CD14-positive monocyte (primary cell): Measurements from ENCODE around the gene PYGB. TPM values are rescaled to one million over a fixed set of nuclear protein-coding genes. Genes with fewer than 3 reads are reported as not detected.
A peak's percentile ranks its signal among the peaks of the same experiment; 100 is the strongest.
"Not testable (repeated sequence)": the region's sequence is repeated elsewhere in the genome, so short reads cannot be mapped to it uniquely, and the experiment has no call there.

Experiments
- DNase-seq, 3 donors: peaks; one replicate each; pipeline ENCODE4 v3.0.0-alpha.2; 2011 to 2022
- H2AFZ ChIP-seq: 2 replicates; pipeline ENCODE4 v1.6.0; 2012; ENCODE audit warnings: mild to moderate bottlenecking, low read depth, low read length, inconsistent platforms; ENCODE audit not compliant: insufficient read depth, poor library complexity, severe bottlenecking
- H3K27ac ChIP-seq, 2 donors: 1 replicate in 1 of 2; 2 replicates in 1 of 2; pipeline ENCODE4 v1.5.1; 2012 to 2013; ENCODE audit warnings: low read length in 2 of 2, control low read depth in 1 of 2, inconsistent platforms in 1 of 2, low read depth in 1 of 2, mild to moderate bottlenecking in 1 of 2
- H3K27me3 ChIP-seq, 2 donors: one replicate each; pipeline versions ENCODE4 v1.6.0 to v1.6.1; 2011 to 2013; ENCODE audit warnings: low read length in 2 of 2; ENCODE audit not compliant: control insufficient read depth in 2 of 2, insufficient read depth in 2 of 2
- H3K36me3 ChIP-seq, 2 donors: replicated peaks in 1 of 2; 1 replicate in 1 of 2; 2 replicates in 1 of 2; pipeline versions ENCODE4 v1.5.1 to v1.6.1; 2012 to 2013; ENCODE audit warnings: low read length in 2 of 2, control low read depth in 1 of 2, inconsistent platforms in 1 of 2, mild to moderate bottlenecking in 1 of 2; ENCODE audit not compliant: insufficient read depth in 2 of 2, control insufficient read depth in 1 of 2
- H3K4me1 ChIP-seq, 2 donors: 1 replicate in 1 of 2; 2 replicates in 1 of 2; pipeline versions ENCODE4 v1.5.1 to v1.6.1; 2012 to 2013; ENCODE audit warnings: low read length in 2 of 2, control low read depth in 1 of 2, inconsistent platforms in 1 of 2, mild to moderate bottlenecking in 1 of 2, moderate library complexity in 1 of 2; ENCODE audit not compliant: insufficient read depth in 2 of 2, control insufficient read depth in 1 of 2
- H3K4me2 ChIP-seq: replicated peaks from 2 replicates; pipeline ENCODE3; 2012; ENCODE audit warnings: low read length, moderate library complexity, mild to moderate bottlenecking; ENCODE audit not compliant: poor library complexity, severe bottlenecking; ENCODE audit errors: extremely low read depth
- H3K4me3 ChIP-seq, 3 experiments: fragments of 200-600 bp in 1 of 3; sonication (generic) in 1 of 3; replicated peaks in 1 of 3; 1 replicate in 2 of 3; 2 replicates in 1 of 3; pipeline ENCODE4 v1.5.1; 2011 to 2013; ENCODE audit warnings: low read length in 3 of 3, mild to moderate bottlenecking in 3 of 3, control low read depth in 2 of 3, low read depth in 2 of 3, inconsistent platforms in 1 of 3, moderate library complexity in 1 of 3
- H3K79me2 ChIP-seq: 2 replicates; pipeline ENCODE4 v1.6.0; 2012; ENCODE audit warnings: mild to moderate bottlenecking, control low read depth, inconsistent platforms, low read length, moderate library complexity; ENCODE audit not compliant: insufficient read depth
- H3K9ac ChIP-seq: 2 replicates; pipeline ENCODE4 v1.6.0; 2017; ENCODE audit warnings: low read length, mild to moderate bottlenecking; ENCODE audit not compliant: insufficient read depth, poor library complexity, severe bottlenecking
- H3K9me3 ChIP-seq, 2 donors: replicated peaks in 1 of 2; 1 replicate in 1 of 2; 2 replicates in 1 of 2; pipeline versions ENCODE4 v1.5.1 to v1.6.1; 2012 to 2013; ENCODE audit warnings: low read length in 2 of 2, control low read depth in 1 of 2; ENCODE audit not compliant: control insufficient read depth in 1 of 2, insufficient read depth in 1 of 2
- H4K20me1 ChIP-seq: 2 replicates; pipeline ENCODE4 v1.6.0; 2012; ENCODE audit warnings: mild to moderate bottlenecking, low read length, control low read depth, moderate library complexity; ENCODE audit not compliant: insufficient read depth
- H3K27ac Mint-ChIP-seq, 7 donors: one replicate each; pipeline ENCODE4 v1.8.0; 2020; ENCODE audit warnings: mild to moderate bottlenecking in 7 of 7, mixed read lengths in 7 of 7, moderate library complexity in 6 of 7, inconsistent platforms in 2 of 7
- H3K27me3 Mint-ChIP-seq, 3 donors: one replicate each; pipeline ENCODE4 v1.8.0; 2021 to 2022; ENCODE audit warnings: low read depth in 3 of 3, mild to moderate bottlenecking in 3 of 3, mixed read lengths in 3 of 3, moderate library complexity in 3 of 3, inconsistent platforms in 1 of 3
- H3K36me3 Mint-ChIP-seq, 2 donors: one replicate each; pipeline ENCODE4 v1.8.0; 2020; ENCODE audit warnings: mixed read lengths in 2 of 2, inconsistent platforms in 1 of 2, mild to moderate bottlenecking in 1 of 2
- H3K4me1 Mint-ChIP-seq: one replicate; pipeline ENCODE4 v1.8.0; 2020; ENCODE audit warnings: mild to moderate bottlenecking, mixed read lengths
- H3K4me3 Mint-ChIP-seq, 2 donors: one replicate each; pipeline ENCODE4 v1.8.0; 2020; ENCODE audit warnings: mild to moderate bottlenecking in 2 of 2, mixed read lengths in 2 of 2, moderate library complexity in 1 of 2
- H3K9me3 Mint-ChIP-seq, 7 donors: one replicate each; pipeline ENCODE4 v1.8.0; 2020 to 2022; ENCODE audit warnings: mixed read lengths in 7 of 7, mild to moderate bottlenecking in 6 of 7, moderate library complexity in 6 of 7, inconsistent platforms in 2 of 7
- CTCF ChIP-seq: fragments of 200-600 bp; IDR thresholded peaks from one replicate; pipeline ENCODE4 v1.8.0; 2022; ENCODE audit warnings: antibody characterized with exemption, mild to moderate bottlenecking
- WGBS: methylation state at CpG from one replicate; pipeline ENCODE4 v1.1.5; 2013; ENCODE audit warnings: missing lambda C conversion rate; ENCODE audit not compliant: insufficient coverage; 5-methylcytosine and 5-hydroxymethylcytosine counted together
- intact Hi-C, 2 donors: fragments of 100-400 bp; cut with micrococcal nuclease; formaldehyde crosslinking; loops; one replicate each; pipeline versions ENCODE4 v1.15.0 to v1.15.1; 2023
- polyA plus RNA-seq, 3 donors: library from polyadenylated mRNA; depleted of rRNA in 1 of 3; unstranded in 2 of 3; stranded (reverse) in 1 of 3; fragments of 300-500 nt in 2 of 3; fragments of >200 nt in 1 of 3; fragmentation: Illumina TruSeq in 2 of 3; gene quantifications; 1 replicate in 2 of 3; 2 replicates in 1 of 3; pipeline ENCODE4 v1.2.3, GENCODE V29; 2012 to 2021

Gene PYGB
- polyA plus RNA-seq, 3 donors, result 26.6 to 33.2 (median 26.7) TPM

DNA sequence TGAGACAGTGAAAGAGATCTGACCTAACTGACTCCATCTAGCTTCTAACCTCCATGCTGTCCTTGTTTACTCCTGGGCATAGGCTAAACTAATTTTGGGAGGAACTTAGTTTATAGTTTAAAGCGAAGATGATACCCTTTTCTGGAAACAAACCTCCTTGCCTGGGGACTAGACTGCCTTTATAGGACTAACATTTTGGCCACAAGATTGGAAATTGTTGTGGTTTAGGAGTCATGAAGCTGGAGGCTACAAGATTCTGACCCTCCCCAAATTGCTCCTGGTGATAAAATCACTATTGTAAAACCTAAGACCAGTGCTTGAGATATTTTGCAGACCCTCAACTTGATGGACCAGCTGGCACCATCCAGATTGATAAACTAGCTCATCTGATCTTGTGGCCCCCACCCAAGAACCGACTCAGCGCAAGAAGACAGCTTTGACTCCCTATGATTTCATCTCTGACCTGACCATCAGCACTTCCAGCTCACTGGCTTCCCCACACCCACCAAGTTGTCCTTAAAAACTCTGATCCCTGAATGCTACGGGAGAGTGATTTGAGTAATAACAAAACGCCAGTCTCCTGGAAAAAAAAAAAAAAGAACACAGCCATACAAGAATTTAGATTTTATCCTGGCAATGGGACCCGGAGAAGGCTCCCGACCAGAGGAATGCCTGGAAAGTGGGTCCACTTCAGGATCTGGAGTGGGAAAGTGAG, 79.8 kb downstream of the PYGB start:
- TF ChIP-seq CTCF, result no peak
- Histone ChIP-seq H3K4me2 (no peak overlapping the region), H3K4me1 (peaks cover 21 to 23% of the 10 kb centered on the region in 2 donors), H3K79me2 (peaks cover 21% of the 10 kb centered on the region), H2AFZ (no peak overlapping the region), H3K27ac (no peak overlapping the region), H3K9me3 (no peaks in the 10 kb centered on the region), H3K27me3 (no peaks in the 10 kb centered on the region), H3K9ac (no peak overlapping the region), H3K4me3 (no peak overlapping the region), H3K36me3 (peaks cover 0 to 8% of the 10 kb centered on the region in 2 donors), H4K20me1 (no peaks in the 10 kb centered on the region)
- Mint-ChIP-seq H3K27ac (peak overlapping the region in 2 of 7 donors; percentile 18 to 61), H3K4me3 (no peak overlapping the region), H3K27me3 (peaks cover 0 to 1% (median 0%) of the 10 kb centered on the region in 3 donors), H3K4me1 (peaks cover 31% of the 10 kb centered on the region), H3K9me3 (peaks cover 0 to 3% (median 2%) of the 10 kb centered on the region in 7 donors), H3K36me3 (peaks cover 13 to 24% of the 10 kb centered on the region in 2 donors)
- intact Hi-C loops, result no loop called here
- 100% methylated on average over 3 of the region's 7 CpGs for WGBS
- no peak for DNase-seq

DNA sequence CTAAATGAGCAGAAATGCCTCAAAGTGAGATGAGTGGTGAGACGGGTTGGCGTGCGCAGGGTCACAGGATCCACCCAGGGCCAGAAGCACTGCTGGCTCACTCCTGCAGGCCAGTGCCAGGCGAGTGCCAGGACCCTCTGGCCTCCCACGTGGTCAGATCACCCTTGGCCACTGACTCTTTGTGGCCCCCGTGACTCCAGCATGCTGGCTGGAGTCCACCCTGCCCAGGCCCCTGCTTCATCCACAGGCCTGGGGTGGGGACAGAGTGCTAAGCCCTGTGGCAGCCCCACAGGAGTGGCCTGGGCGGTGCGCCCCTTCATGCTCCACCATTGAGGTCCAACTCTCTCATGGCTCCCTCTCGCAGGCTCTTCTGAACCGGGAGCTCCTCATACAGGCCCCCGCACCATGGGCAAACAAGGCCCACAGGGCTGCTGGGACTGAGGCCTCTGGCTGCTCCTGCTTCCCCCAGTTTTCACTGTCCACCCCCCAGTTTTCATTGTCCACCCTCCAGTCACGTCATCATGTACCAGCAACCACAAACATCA, 81.1 kb downstream of the PYGB start:
- H3K27me3 Mint-ChIP-seq, result peaks cover 0 to under 1% (median 0%) of the 10 kb centered on the region in 3 donors
- Histone ChIP-seq H4K20me1 (no peaks in the 10 kb centered on the region), H3K27ac (peak overlapping the region in 1 of 2 donors; percentile 36), H3K36me3 (no peaks in the 10 kb centered on the region), H3K4me1 (peaks cover 14 to 16% of the 10 kb centered on the region in 2 donors), H3K4me3 (no peak overlapping the region), H3K79me2 (peaks cover 13% of the 10 kb centered on the region), H3K9me3 (no peaks in the 10 kb centered on the region), H3K4me2 (no peak overlapping the region), H2AFZ (no peak overlapping the region), H3K9ac (no peak overlapping the region), H3K27me3 (no peaks in the 10 kb centered on the region)
- intact Hi-C loops, result no loop called here
- WGBS, result 98% methylated on average over 11 of the region's 12 CpGs
- peaks cover 0 to 7% (median 4%) of the 10 kb centered on the region in 7 donors for H3K9me3 Mint-ChIP-seq
- no peak for TF ChIP-seq CTCF
- peaks cover 7 to 18% of the 10 kb centered on the region in 2 donors for H3K36me3 Mint-ChIP-seq
- DNase-seq, result no peak
- H3K27ac Mint-ChIP-seq, result peak overlapping the region in 2 of 7 donors; percentile 41 to 61
- H3K4me3 Mint-ChIP-seq, result no peak overlapping the region
- peaks cover 25% of the 10 kb centered on the region for H3K4me1 Mint-ChIP-seq

DNA sequence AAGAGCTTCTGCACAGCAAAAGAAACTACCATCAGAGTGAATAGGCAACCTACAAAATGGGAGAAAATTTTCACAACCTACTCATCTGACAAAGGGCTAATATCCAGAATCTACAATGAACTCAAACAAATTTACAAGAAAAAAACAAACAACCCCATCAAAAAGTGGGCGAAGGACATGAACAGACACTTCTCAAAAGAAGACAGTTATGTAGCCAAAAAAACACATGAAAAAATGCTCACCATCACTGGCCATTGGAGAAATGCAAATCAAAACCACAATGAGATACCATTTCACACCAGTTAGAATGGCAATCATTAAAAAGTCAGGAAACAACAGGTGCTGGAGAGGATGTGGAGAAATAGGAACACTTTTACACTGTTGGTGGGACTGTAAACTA, 87.1 kb downstream of the PYGB start:
- DNase-seq, H3K9me3 ChIP-seq, H3K27ac ChIP-seq, H3K4me2 ChIP-seq, H3K4me3 ChIP-seq, intact Hi-C loops, H3K9ac ChIP-seq, H3K27ac Mint-ChIP-seq, H3K4me3 Mint-ChIP-seq, H3K4me1 Mint-ChIP-seq, H4K20me1 ChIP-seq, H3K4me1 ChIP-seq, H3K27me3 Mint-ChIP-seq, H3K27me3 ChIP-seq, H2AFZ ChIP-seq: not testable (repeated sequence)
- Mint-ChIP-seq H3K36me3 (peaks cover 13 to 19% of the 10 kb centered on the region in 2 donors), H3K9me3 (peaks cover 0 to 11% (median 4%) of the 10 kb centered on the region in 7 donors)
- peaks cover 7 to 21% of the 10 kb centered on the region in 2 donors for H3K36me3 ChIP-seq
- no CpG with 5 or more reads among the region's 1 CpG for WGBS
- H3K79me2 ChIP-seq, result peaks cover 11% of the 10 kb centered on the region
